Measurements from ENCODE around the gene LCN15.

DNA sequence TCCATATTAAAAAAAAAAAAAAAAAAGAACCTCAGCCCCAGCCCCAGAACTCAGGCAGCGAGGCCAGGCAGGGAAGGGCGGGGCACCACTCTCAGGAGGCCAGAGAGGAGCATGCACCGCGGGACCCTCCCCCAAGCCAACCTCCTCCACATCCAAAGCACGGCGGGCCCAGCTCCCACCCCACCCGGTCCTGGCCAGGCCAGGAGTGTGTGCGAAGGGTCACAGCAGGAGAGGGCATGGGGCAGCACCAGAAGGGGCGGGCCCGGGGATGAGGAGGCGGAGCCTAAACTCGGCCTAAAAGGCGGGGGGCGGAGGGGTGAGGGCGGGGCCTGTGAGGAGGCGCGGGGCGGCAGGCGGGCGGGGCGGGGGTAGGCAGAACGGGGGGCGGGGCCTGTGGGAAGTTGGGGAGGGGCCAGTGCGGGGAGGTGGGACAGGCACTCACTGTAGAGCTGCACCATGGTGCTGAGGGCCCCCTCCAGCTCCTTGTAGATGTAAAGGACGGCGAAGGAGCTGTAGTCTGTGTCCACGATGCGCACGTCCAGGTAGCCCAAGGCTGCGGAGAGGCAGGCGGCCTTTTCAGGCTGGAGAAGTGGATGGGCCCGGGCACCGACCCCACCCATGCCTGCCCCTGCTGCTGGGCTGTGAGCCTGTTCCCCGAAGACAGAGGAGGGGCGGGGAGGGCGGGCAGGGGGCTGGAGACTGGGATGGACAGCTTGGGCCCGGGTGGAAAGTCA is 1.2 kb downstream of the LCN15 start:
- TF ChIP-seq, protein P1, sequence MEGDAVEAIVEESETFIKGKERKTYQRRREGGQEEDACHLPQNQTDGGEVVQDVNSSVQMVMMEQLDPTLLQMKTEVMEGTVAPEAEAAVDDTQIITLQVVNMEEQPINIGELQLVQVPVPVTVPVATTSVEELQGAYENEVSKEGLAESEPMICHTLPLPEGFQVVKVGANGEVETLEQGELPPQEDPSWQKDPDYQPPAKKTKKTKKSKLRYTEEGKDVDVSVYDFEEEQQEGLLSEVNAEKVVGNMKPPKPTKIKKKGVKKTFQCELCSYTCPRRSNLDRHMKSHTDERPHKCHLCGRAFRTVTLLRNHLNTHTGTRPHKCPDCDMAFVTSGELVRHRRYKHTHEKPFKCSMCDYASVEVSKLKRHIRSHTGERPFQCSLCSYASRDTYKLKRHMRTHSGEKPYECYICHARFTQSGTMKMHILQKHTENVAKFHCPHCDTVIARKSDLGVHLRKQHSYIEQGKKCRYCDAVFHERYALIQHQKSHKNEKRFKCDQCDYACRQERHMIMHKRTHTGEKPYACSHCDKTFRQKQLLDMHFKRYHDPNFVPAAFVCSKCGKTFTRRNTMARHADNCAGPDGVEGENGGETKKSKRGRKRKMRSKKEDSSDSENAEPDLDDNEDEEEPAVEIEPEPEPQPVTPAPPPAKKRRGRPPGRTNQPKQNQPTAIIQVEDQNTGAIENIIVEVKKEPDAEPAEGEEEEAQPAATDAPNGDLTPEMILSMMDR (IDR thresholded peaks at IDR 0.05) = no peak
- TF ChIP-seq POLR2A (IDR thresholded peaks at IDR 0.05) = no peak
